Astrocyte of the spinal cord (primary cell): ENCODE data around the gene CAPNS2.

Experiments used
- DNase-seq: peaks from one replicate; pipeline ENCODE4 v3.0.0; 2011; ENCODE audit warnings: low read depth, low spot score
- H3K4me3 ChIP-seq: 2 replicates; pipeline ENCODE4 v1.5.1; 2011; ENCODE audit warnings: low read depth, mild to moderate bottlenecking, low read length, moderate library complexity
- in situ Hi-C: cut with HindIII; loops from 2 replicates; pipeline ENCODE4 v1.10.0; 2017; ENCODE audit warnings: low sequenced_read_pairs
- TF ChIP-seq, protein P1 (sequence below): IDR thresholded peaks from 2 replicates; pipeline ENCODE4 v1.5.1; 2012; ENCODE audit warnings: low read depth, mild to moderate bottlenecking, low read length, inconsistent platforms

The CAPNS2 gene

DNA sequence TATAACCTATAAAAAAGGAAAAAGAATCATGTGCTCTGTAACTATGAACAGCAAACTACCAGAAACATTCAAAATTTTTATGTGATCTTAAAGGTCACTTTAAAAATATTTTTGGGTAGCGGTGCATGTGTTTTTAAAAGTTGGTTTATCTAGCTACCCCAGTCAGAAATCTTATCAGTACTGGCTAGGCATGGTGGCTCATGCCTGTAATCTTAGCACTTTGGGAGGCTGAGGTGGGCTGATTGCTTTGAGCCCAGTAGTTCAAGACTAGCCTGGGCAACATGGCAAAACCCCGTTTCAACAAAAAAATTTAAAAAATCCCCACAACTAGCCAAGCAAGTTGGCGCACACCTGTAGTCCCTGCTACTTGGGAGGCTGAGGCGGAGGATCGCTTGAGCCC, 3.7 kb downstream of the CAPNS2 start:
- no peak overlapping the region for H3K4me3 ChIP-seq
- in situ Hi-C loops = no loop called here
- TF ChIP-seq, protein P1, sequence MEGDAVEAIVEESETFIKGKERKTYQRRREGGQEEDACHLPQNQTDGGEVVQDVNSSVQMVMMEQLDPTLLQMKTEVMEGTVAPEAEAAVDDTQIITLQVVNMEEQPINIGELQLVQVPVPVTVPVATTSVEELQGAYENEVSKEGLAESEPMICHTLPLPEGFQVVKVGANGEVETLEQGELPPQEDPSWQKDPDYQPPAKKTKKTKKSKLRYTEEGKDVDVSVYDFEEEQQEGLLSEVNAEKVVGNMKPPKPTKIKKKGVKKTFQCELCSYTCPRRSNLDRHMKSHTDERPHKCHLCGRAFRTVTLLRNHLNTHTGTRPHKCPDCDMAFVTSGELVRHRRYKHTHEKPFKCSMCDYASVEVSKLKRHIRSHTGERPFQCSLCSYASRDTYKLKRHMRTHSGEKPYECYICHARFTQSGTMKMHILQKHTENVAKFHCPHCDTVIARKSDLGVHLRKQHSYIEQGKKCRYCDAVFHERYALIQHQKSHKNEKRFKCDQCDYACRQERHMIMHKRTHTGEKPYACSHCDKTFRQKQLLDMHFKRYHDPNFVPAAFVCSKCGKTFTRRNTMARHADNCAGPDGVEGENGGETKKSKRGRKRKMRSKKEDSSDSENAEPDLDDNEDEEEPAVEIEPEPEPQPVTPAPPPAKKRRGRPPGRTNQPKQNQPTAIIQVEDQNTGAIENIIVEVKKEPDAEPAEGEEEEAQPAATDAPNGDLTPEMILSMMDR = no peak
- no peak for DNase-seq

DNA sequence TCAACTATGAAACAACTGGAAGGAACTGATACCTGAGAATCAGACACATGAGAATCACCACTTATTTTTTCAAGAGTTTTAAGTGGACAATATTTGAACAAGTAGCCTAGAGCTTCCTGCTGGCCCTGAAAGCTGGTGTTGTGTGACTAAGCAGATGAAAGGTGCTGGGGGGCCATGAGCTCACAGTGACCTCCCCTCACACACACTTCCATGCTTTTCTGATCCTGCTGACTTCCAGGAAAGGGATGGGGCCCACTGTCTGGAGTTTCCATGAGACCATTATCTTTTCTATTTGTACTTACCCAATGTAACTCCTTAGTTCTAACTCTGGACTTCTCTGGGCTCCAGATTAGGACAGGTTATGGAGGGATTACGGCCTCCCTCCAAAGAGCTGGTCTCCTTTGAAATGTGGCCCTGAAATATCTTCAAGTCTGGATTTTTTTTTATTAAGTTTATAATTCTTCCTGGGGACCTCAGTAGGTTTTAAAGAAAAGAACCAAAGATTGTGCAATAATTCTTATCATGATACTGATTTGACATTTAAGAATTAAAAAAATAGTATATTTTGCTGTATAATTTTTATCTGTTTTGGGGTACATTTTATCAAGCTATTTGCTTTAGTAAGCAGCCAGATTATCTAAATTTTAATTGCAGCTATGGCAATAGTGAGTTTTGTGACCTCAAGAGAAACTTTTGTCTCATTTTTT, 4.9 kb downstream of the CAPNS2 start:
- in situ Hi-C loops = no loop called here
- no peak overlapping the region for H3K4me3 ChIP-seq
- no peak for DNase-seq
- TF ChIP-seq, protein P1 = no peak

DNA sequence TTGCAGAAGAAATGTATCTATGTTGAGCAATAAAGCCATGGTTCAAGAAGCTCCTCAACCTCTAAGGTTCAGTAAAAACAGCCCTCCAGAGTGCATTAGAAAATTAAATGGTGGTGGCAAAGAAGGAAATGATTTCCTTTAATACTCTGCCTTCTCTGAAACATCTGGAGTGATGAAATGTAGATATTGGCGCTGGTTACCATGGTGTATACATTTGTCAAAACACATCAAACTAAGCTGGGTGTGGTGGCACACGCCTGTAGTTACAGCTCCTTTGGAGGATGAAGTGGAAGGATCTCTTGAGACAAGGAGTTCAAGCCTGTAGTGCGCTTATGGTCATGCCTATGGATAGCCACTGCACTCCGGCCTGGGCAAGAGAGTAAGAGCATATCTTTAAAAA, 6.0 kb downstream of the CAPNS2 start:
- DNase-seq = no peak
- TF ChIP-seq, protein P1 = no peak
- in situ Hi-C loops = no loop called here
- H3K4me3 ChIP-seq = no peak overlapping the region

DNA sequence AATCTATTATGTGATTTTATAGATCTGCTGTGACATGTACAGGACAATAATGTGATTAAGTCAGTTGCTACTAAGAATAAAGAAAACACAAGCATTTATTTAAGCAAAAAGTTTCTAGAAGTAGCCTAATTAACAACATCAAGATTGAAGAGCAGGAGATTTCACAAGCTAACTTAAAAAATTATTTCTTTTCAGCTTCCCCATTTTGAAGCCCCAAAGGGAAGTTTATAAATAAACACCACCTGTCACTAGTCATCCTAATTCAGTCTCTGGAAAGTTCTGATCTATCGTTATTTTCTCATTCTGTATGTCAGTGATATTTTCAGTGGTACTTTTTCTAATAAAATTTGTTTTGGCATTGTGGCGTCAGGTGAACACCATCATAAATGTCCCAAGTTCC, 8.3 kb downstream of the CAPNS2 start:
- H3K4me3 ChIP-seq = no peak overlapping the region

DNA sequence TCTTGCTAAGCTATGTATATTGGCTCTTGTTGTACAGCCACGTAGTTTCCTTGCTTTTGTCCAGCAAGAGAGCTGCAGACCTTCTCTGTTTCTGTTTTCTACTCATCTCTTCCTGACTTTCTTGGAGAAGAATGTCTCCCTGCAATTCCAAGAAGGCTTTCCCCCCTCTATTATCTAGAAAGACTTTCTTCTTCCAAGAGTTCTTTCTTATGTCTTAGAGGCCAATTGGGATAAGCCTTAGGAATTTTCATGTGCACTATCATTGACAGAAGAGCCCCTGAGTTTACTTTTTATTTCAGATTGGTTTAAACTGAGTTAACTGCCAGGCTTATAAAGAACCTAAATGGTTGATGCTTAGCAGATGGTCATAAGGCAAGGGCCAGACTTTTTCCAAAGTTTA, 9.0 kb downstream of the CAPNS2 start:
- TF ChIP-seq, protein P1 = no peak
- no peak overlapping the region for H3K4me3 ChIP-seq
- no peak for DNase-seq
- in situ Hi-C loops = no loop called here

More for the DNA sequence above, 8.3 kb downstream of the CAPNS2 start:
- TF ChIP-seq, protein P1 = no peak
- in situ Hi-C loops = no loop called here
- no peak for DNase-seq

DNA sequence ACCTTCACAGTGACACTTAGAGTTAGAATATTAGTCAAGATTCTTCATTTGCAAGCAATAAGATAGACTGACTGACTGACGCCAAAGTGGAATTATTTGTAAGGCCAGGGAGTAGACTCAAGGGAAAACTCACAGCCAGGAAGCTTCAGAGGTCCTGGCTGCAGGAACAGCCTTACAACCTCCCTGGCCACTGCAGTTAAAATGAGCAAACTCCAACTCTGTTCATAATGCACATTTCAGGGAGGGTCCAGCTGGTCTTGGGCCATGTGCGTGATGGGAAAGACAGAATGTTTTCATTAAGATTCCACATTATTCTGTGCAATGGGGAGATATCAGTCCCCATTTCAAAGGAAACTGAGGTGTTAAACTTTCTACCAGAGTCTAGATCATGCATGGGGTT, 9.9 kb downstream of the CAPNS2 start:
- no peak for DNase-seq
- in situ Hi-C loops = no loop called here
- TF ChIP-seq, protein P1 = no peak
- H3K4me3 ChIP-seq = no peak overlapping the region
